Esophagus mucosa (tissue), 1 donor: ENCODE results near the gene CLSTN2. TPM values are rescaled to one million over a fixed set of nuclear protein-coding genes. Genes with fewer than 3 reads are reported as not detected.
A peak's percentile ranks its signal among the peaks of the same experiment; 100 is the strongest.

ENCODE experiments used
- ATAC-seq: fragments of 200-7000 bp; cut with Tn5 transposase; one replicate; pipeline ENCODE4 v1.9.1; 2020
- total RNA-seq: library from RNA; stranded (reverse); gene quantifications from one replicate; pipeline ENCODE4 v1.2.4, GENCODE V29; 2023
- donor health status: DM: yes; HTN: yes; CAD: no.

The CLSTN2 gene
- total RNA-seq, 1 donor from 2014 or later, result 1.5 TPM

- no peak for ATAC-seq
These were observed 533.4 kb downstream of the CLSTN2 start for GRCh38 chr3:140468407-140468806.

GRCh38 chr3:140469491-140469890 lies 534.5 kb downstream of the CLSTN2 start:
- no peak for ATAC-seq

- no peak for ATAC-seq
These were observed 535.2 kb downstream of the CLSTN2 start for GRCh38 chr3:140470211-140470610.

GRCh38 chr3:140470962-140471361 lies 536.0 kb downstream of the CLSTN2 start:
- no peak for ATAC-seq

GRCh38 chr3:140472306-140473020 lies 537.5 kb downstream of the CLSTN2 start:
- ATAC-seq, result peak; percentile 32

- ATAC-seq, result no peak
These were observed 552.6 kb downstream of the CLSTN2 start for GRCh38 chr3:140487566-140487965.

- ATAC-seq, result no peak
These were observed 558.3 kb downstream of the CLSTN2 start for GRCh38 chr3:140493271-140493670.

- no peak for ATAC-seq
These were observed 560.0 kb downstream of the CLSTN2 start for GRCh38 chr3:140494970-140495369.

- no peak for ATAC-seq
These were observed 562.3 kb downstream of the CLSTN2 start for GRCh38 chr3:140497331-140497730.

- peak; percentile 26 for ATAC-seq
These were observed 564.3 kb downstream of the CLSTN2 start for GRCh38 chr3:140499114-140499757.

- ATAC-seq, result no peak
These were observed 565.5 kb downstream of the CLSTN2 start for GRCh38 chr3:140500473-140500872.

- ATAC-seq, result no peak
These were observed 566.2 kb downstream of the CLSTN2 start for GRCh38 chr3:140501061-140501769.

GRCh38 chr3:140501770-140502364 lies 566.9 kb downstream of the CLSTN2 start:
- no peak for ATAC-seq

- no peak for ATAC-seq
These were observed 570.2 kb downstream of the CLSTN2 start for GRCh38 chr3:140505213-140505612.

GRCh38 chr3:140505876-140506275 lies 570.9 kb downstream of the CLSTN2 start:
- ATAC-seq, result no peak

- no peak for ATAC-seq
These were observed 573.6 kb downstream of the CLSTN2 start for GRCh38 chr3:140508550-140508949.

- no peak for ATAC-seq
These were observed 574.5 kb downstream of the CLSTN2 start for GRCh38 chr3:140509534-140509933.

GRCh38 chr3:140510303-140510861 lies 575.4 kb downstream of the CLSTN2 start:
- no peak for ATAC-seq

GRCh38 chr3:140521751-140522445 lies 586.9 kb downstream of the CLSTN2 start:
- no peak for ATAC-seq

- no peak for ATAC-seq
These were observed 587.8 kb downstream of the CLSTN2 start for GRCh38 chr3:140522653-140523380.

- ATAC-seq, result no peak
These were observed 588.6 kb downstream of the CLSTN2 start for GRCh38 chr3:140523600-140523999.

- ATAC-seq, result no peak
These were observed 592.2 kb downstream of the CLSTN2 start for GRCh38 chr3:140527156-140527555.
